GM21529 (cell line): ENCODE results near the gene PCBP3.
"Not testable (repeated sequence)": the region's sequence is repeated elsewhere in the genome, so short reads cannot be mapped to it uniquely, and the experiment has no call there.

Source experiments
- ATAC-seq: cut with Tn5 transposase; IDR thresholded peaks from one replicate; pipeline ENCODE4 v1.9.1; 2021; ENCODE audit not compliant: unreplicated experiment

The PCBP3 gene

DNA sequence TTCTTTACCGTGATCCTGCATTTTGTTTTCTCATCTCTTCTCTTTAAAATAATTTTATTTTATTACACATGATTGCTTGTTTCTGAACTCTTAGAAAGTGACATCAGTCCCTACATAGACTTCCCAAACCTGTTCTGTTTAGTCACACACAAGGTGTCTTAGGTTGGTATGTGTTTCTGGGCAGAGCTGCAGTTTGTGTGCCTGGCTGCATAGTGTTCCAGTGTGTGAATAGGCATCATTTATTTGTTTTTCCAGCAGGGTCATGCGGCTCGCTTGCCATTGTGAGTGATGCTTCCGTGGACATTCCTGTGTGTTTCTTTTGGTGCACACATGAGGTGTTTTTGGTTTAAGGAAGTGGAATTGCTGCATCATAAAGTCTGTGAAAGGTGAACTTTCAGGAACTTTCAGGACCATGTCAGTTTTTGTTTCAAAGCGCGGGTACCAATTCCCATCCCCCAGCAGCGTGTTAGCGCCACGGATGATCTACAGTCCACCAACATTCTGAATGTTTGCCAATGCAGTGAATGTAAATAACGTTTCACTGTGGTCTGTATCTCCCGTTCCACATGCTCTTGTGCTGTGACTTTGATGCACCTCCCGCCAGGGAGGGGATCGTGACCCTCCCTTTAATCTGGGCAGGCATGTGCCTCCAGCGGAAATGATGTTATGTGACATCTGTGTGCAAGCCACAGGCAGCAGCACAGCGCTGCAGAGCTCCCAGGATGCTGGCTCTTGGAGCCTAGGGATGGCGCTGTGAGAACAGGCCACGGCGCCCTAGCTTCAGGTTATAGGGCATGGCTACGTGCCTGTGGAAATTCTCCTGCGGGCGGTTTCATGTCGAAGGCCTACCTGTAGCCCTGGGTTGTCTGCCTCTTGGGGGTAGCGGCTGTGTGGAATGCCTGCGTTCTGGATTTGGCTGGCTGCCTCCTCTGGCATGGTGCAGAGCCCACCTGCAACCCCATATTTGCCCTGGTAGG lies 193.5 kb downstream of the PCBP3 start:
- no peak for ATAC-seq

DNA sequence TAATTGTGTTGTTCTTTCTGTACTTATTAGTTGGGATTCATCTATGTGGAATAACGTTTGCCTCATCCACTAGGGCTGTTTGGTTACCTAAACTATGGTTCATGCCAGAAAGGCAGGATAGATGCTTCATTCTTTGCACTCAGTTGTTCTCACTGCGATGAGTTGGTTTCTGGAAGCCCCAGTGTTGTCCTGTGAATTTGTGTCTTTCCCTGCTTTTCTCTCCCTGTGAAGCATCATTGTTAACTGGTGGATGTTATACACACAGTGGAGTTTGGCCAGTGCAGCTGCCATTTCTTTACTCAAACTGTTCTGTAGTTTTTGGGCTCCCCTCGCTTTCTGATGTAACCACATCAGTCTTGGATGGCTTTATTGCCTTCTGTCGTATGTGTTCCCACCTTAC lies 194.4 kb downstream of the PCBP3 start:
- no peak for ATAC-seq

DNA sequence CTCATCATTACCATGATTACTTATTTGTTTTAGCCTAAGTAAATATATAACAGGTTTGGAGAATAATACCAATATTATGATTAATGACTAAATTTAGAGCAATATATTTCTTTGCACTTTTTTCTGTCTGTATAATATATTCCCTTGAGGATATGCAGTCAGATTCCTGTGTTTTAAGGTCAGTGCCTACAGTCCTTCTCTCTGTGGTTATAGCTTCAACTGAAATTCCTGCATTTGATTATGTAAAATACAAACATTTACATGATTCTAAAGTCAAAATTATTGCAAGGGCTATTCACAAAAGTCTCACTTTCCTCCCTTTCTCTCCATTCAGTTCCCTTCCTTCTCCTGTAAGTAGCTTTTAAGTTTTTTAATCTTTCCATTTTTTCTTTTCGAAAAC lies 195.1 kb downstream of the PCBP3 start:
- ATAC-seq = no peak

DNA sequence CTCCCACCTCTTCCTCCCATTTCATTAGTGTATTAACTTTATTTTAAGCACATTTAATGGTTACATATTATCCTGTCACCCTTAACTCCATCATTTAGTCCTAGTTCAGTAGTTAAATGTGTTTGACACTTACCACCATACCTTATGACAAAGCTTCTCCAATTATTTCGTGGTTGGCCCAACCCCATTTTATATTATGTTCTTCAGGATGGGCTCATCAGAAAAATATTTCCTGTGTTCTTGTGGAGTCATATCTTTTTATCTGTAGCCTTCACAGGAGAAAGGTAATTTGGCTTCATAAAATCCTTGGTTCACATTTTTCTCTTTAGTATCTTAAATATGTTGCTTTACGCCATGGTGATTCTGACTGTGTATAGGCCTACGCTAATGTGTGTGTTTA lies 195.7 kb downstream of the PCBP3 start:
- no peak for ATAC-seq

DNA sequence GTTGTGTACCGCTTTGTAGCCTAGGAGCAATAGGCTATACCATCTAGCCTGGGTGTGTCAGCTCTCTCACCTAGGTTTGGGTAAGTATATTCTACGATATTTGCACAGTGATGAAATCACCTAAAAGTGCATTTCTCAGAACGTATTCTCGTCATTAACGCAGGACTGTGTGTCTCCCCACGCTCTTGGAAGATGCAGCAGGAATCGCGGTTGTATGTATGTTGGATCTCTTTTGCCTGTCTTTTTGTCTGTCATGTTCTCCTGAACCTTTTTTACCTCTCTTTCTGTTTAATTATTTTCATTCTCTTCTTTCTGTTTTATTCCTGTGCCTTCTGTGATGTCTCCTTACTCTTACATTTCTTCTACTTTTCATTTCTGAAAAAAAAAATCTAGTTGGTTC lies 197.5 kb downstream of the PCBP3 start:
- no peak for ATAC-seq

DNA sequence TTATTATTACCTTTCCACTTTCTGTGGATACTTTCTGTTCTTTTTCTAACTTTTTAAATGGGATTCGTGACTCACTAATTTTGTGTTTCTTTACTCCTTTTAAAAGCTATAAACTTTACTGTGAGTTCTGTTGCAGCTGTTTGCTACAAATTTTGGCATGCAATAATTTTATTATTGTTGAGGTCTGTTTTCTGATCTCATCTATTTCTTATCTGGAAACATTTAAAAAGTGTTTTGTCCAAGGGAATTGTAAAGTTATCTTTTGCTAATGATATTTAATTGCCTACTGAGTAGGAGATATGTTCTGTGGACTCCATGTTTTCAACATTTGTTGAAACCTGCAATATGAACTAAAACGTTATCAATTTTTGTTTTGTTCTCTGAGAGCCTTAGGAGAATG lies 199.9 kb downstream of the PCBP3 start:
- no peak for ATAC-seq

DNA sequence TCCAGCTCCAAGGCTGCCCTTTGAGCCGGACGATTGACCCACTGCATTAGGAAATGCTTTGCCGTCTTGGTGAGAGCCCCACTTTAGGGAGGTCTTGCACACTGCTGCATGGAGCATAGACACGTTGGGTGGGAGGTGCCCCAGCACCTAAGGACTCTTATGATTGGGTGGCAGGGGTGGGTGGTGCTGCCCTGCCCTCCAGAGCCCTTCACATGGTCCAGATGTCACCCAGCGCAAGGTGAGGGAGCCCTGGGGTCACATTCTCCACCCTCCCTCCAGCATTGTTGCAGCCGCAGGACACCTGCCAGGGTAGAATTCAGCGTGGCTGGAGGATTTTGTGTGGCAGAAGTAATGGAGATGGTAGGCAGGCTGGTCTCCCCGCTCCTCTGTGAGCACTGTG lies 200.7 kb downstream of the PCBP3 start:
- ATAC-seq = no peak

DNA sequence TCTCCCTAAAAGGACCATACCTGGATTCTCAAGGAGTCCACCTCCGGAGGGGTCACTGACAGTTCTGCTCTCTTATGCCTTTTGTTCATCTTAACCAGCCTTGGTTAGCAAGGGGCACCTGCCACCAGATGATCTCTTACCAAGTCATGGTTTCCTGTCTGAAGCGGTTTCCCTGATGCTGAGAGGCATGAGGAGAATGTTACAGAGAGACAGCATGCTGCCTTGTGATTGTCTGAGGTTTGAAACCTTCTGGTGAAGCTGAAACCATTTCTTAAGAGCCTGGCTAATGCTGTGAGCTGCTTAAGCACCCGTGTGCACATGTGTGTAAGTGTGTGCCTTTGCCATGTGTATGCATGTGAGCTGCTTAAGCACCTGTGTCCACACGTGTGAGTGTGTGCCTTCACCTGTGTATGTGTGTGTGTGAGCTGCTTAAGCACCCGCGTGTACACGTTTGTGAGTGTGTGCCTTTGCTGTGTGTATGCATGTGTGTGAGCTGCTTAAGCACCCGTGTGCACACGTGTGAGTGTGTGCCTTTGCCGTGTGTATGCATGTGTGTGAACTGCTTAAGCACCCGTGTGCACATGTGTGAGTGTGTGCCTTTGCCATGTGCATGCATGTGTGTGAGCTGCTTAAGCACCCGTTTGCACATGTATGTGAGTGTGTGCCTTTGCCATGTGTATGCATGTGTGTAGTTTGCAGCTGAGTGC lies 201.7 kb downstream of the PCBP3 start:
- no peak for ATAC-seq

DNA sequence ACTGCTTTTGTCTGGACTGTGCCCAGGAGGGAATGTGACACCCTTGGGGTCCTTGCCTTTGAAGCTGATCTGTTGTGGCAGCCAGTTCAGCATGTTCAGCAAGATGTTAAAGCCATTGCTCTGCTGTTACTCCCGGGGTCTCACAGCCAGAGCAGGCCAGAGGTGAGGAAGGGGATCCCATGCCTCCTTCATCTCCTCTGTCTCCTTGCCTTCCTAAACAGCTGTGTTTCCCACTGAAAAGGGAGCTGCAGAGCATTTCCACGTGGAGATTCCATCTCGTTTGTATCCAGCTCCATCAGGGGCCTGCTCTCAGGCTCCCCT lies 202.2 kb downstream of the PCBP3 start:
- no peak for ATAC-seq

DNA sequence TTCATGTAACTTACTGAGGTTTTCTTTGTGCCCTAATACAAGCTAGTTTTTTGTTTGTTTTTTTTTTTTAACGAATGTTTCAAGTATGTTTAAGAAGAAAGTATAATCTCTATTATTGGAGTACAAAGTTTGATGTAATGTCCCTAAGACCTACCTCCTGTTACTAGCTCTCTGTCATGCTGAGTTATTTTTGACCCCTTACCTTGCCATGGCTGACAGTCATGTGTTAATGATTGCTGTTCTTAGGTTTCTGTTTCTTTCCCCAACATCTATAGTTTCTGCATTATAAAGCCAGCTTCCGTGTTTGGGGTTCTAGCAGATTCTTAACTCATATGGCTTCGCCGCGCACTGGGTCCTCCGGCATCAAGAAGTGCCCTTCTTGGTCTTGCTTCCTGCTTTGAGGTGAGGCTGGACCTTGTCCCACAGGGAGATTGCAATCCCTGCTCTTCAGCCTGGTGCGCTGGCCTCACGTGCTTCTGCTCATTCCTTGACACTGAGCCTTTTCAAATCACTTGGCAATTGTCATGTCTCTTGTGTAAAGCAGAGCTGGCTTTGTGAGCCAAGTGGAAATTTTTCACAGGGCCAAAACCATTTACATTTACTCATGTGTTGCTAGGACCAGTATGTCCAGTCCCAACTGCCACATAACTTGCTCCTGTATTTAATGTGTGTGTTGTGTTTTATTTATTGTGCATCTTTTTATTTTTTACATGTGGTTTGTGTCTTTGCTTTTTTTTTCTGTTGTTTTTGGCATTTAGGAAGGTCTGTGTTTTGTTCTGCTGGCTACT lies 203.0 kb downstream of the PCBP3 start:
- ATAC-seq = no peak

DNA sequence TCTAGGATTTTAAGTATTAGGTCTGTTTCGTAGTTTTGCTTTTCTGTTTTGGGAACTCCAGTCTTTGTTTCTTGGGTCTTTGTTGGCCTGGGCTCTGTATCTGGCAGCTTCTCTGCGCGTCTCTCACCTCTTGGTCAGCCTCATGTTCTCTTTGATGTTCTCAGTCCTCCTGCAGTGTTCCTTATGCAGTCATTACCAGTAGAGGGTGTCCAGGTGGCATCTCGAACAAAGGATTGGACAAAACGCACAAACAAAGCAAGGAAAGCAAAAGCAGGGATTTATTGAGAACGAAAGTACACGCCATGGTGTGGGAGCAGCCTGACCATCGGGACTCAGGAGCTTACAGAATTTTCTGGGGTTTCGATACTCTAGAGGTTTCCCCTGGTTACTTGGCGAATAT lies 204.3 kb downstream of the PCBP3 start:
- no peak for ATAC-seq

DNA sequence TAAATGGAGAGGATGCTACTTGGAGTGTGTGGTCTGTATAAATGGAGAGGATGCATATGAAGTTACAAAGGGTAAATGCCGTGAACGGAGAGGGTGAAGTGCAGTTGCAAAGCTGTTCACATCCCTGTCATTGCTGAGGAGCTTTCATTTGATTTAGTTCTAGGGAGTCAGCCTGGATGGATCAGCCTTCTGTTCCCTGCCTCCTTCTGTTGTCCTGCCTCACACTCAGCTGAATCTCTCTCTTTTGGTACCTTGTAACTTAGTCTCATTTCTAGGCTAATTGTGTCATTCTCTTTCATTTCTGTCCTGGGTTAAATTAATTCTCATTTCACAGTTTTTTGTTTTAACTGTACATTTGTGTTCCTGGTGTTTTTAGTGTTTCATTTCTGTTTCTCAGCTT lies 204.8 kb downstream of the PCBP3 start:
- no peak for ATAC-seq

DNA sequence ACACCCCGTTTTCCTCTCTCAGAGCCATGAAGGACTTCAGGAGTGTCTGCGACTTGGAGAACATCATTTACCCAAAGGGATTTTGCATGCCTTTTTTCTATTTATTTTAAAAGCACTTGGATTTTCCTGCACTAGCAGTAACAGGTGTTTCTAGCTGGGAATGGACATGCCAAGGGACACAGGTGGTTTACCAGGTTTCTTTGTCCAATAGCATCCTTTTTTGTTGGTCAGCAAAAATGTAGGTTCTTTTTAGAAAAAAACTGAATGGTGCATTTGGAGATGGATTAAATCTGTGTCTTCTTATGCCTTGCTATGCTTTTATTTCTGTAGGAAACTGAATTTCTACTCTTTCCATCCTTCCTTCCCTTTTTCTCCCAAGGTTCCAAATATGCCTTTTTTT lies 205.3 kb downstream of the PCBP3 start:
- ATAC-seq = no peak

DNA sequence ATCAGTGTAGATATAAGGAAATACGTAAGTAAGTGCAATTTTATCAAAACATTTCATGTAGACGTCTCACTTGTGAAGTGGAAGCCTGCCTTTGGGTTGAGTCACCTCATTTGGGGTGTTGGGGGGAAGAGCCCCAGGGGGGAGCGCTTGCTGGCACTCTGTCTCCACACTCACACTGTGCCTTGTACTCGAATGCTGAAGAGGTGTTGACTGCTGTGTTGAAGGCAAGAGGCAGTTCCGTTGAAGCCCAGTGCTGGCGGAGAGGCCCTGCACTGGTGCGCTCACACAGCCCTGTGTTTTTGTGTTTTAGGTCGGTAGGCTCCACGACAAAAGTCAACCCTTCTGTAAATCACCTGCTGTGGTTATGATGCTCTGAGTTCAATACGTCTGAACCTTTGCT lies 206.1 kb downstream of the PCBP3 start:
- no peak for ATAC-seq

DNA sequence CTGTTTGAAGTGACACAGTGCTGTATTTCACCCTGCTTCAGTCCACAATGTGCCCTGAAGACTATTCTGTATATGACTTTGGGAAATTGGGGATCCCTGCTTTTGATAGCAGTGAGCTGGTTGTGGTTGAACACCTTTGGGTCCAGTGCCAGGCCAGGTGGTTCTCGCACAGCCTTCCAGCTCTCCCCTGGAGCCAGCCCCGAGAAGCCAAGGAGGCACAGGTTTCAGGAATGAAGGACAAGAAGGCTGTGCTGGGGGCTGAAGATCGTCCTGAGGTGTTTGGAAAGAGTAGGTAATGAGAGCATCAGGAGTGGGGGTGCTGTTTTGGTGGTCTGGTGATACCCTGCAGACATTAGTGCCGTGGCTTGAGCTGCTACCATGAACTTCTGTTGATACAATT lies 206.7 kb downstream of the PCBP3 start:
- no peak for ATAC-seq

DNA sequence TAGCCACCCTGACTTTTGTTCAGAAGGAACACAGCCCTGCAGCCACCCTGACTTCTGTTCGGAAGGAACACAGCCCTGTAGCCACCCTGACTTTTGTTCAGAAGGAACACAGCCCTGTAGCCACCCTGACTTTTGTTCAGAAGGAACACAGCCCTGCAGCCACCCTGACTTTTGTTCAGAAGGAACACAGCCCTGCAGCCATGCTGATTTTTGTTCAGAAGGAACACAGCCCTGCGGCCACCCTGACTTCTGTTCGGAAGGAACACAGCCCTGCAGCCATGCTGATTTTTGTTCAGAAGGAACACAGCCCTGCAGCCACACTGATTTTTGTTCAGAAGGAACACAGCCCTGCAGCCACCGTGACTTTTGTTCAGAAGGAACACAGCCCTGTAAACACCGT lies 208.9 kb downstream of the PCBP3 start:
- ATAC-seq = not testable (repeated sequence)

DNA sequence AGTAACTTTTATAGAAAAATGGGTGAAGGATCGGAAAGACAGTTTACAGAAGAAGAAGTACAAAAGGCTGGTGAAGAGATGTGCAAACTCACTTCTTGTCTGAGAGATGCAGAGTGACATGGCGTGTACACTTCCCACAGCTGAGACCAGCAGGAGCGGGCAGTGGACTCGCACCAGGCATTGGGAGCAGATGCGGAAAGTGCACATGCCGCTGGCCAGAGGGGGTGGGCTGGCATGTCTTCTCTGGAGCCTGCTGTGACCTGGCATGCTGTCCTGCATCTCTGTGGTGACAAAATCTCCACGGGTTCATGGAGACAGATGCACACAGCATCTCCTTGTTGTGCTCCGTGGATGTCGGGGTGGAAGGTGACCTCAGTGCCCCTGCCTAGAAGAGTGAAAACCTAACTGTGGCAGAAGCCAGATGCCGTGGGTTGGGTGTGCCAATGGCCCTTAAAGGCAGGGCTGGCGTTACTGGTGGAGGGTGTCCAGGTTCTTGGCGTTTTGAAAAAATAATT lies 209.4 kb downstream of the PCBP3 start:
- ATAC-seq = no peak

DNA sequence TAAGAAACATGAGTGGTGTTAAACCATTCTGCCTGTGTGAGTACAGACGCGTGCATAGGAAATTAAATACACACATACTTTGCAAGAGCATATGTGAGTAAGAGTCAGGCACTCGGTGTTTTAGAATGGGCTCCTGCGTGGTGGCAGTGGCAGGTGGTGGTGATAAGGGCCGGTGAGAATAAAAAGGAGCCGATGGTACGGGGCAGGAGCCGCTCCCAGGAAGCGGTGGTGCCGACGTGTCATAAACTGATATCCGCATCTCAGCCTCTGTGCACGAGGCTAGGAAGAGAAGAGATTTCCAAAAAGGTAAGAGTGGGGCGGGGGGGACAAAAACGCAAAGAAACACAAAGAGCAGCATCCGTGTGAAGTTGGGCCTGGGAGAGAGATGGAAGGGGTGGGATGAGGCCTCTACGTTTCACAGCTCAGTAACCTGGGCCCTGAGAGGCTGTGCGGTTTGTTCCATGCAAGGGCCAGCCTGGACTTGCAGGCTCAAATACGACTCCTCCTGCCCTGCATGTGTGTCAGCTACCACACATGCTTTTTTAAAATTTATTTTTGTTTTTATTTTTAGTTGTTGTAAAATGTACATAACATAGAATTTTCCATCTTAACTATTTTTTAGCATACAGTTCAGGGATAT lies 210.3 kb downstream of the PCBP3 start:
- no peak for ATAC-seq

DNA sequence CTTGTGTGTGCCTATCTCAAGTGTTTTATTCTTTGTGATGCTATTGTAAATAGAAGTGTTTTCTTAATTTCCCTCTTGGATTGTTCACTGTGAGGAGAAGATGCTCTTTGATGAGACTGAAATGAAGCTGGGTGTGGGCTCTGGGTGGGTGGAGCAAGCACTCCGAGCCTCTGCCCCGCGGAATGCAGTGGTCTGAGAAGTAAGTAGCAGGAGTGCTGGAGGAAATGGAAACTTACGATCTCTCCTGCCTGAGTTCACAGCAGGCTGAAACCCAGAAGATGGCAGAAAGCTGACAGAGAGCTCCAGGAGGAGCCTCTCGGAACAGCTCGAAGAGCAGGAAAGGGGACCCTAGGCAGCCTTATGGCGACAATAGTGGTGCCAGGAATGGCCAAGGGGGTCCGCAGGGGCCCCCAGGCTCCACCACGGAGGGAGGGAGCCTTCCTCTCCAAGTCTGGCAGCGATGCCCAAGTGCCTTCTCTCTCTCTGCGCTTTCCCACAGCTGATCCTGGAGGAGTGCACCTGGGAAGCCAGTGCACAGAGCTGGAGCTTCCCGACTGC lies 211.2 kb downstream of the PCBP3 start:
- no peak for ATAC-seq

DNA sequence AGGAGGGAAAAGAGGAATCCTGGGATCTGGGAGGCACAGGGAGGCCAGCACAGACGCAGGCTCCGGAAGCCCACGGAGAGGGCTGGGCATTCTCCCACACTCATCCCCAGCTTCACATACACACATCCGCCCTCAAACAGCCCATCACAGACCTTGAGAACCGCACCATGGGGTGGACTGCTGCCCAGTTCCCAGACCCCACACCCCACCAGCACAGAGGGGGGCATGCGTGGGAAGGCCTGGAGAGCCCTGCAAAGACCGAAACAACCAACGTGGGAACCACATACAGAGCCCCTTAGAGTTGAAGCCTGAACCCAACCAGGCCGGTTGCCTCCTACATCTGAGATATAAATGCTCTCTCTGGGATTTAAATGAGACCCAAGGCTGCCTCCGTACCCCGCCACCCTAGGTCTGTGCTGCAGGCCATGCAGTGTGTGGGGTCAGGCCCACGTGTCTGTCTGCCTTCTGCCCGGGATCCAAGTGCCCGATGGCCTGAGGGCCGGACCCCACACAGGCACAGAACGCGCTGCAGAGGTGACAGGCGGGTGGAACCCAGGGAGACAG lies 211.8 kb downstream of the PCBP3 start:
- no peak for ATAC-seq
